ENCODE results near the gene YAP1.

GRCh38 chr11:102108734-102109440 lies 1.4 kb upstream of the YAP1 start:
- TF ChIP-seq ZNF274 (IDR thresholded peaks at IDR 0.05; ENCODE audit: low read length) (no peak), ZNF274 (tag by site-specific recombination; IDR thresholded peaks at IDR 0.05; ENCODE audit: borderline replicate concordance) (no peak), REPIN1 (tag by site-specific recombination; IDR thresholded peaks at IDR 0.05; ENCODE audit: low read depth) (no peak), ZNF530 (tag by site-specific recombination; IDR thresholded peaks at IDR 0.05; ENCODE audit: low read depth) (no peak), CTCF (tag by site-specific recombination; IDR thresholded peaks at IDR 0.05) (no peak), KLF10 (tag by site-specific recombination; IDR thresholded peaks at IDR 0.05) (no peak), PRDM1 (tag by site-specific recombination; IDR thresholded peaks at IDR 0.05) (no peak), TSHZ1 (tag by site-specific recombination; IDR thresholded peaks at IDR 0.05; ENCODE audit: borderline replicate concordance) (no peak), ZNF624 (tag by site-specific recombination; IDR thresholded peaks at IDR 0.05) (no peak), REST (tag by site-specific recombination; IDR thresholded peaks at IDR 0.05) (no peak), ZNF639 (tag by site-specific recombination; IDR thresholded peaks at IDR 0.05) (no peak), ZNF175 (tag by site-specific recombination; IDR thresholded peaks at IDR 0.05) (no peak), ZBTB8A (tag by site-specific recombination; IDR thresholded peaks at IDR 0.05) (no peak)

Measured in HEK293 (cell line).